ENCODE data around the gene CAPZA1.
A peak's percentile ranks its signal among the peaks of the same experiment; 100 is the strongest.

CAPZA1 gene

DNA sequence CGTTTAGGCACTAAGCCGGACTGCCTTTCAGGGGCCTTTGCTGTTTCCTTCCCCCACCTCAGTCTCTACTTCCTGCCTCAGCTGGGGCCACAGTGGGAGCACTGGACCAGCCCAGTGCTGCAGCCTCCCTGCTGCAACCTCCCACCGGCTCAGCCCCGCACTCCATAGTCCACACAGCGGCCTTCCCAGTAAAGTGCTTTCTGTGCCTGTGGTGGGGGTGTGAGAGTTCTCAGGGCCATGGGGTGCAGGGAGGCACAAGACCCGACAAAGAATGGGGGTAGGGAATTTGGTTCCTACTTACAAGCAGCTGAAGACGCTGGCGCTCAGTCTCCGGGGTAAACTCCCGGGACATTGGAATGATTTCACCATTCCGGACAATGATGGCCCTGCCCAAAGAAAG is 92.0 kb downstream of the CAPZA1 start:
- TF ChIP-seq, protein P1, sequence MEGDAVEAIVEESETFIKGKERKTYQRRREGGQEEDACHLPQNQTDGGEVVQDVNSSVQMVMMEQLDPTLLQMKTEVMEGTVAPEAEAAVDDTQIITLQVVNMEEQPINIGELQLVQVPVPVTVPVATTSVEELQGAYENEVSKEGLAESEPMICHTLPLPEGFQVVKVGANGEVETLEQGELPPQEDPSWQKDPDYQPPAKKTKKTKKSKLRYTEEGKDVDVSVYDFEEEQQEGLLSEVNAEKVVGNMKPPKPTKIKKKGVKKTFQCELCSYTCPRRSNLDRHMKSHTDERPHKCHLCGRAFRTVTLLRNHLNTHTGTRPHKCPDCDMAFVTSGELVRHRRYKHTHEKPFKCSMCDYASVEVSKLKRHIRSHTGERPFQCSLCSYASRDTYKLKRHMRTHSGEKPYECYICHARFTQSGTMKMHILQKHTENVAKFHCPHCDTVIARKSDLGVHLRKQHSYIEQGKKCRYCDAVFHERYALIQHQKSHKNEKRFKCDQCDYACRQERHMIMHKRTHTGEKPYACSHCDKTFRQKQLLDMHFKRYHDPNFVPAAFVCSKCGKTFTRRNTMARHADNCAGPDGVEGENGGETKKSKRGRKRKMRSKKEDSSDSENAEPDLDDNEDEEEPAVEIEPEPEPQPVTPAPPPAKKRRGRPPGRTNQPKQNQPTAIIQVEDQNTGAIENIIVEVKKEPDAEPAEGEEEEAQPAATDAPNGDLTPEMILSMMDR (IDR thresholded peaks at IDR 0.05; ENCODE audit: control insufficient read depth, insufficient read depth, low read depth, low read length, missing control alignments) = no peak
- DNase-seq (ENCODE audit: low read depth) = no peak
- H3K4me3 ChIP-seq (ENCODE audit: control insufficient read depth, low read depth, low read length) = no peak overlapping the region

- no peak for DNase-seq (ENCODE audit: low read depth)
- H3K4me3 ChIP-seq (ENCODE audit: control insufficient read depth, low read depth, low read length) = no peak overlapping the region
- TF ChIP-seq, protein P1 (IDR thresholded peaks at IDR 0.05; ENCODE audit: control insufficient read depth, insufficient read depth, low read depth, low read length, missing control alignments) = no peak
Measured at GRCh38 chr1:112712191-112712590, 92.6 kb downstream of the CAPZA1 start.

- no peak for DNase-seq (ENCODE audit: low read depth)
- H3K4me3 ChIP-seq (ENCODE audit: control insufficient read depth, low read depth, low read length) = no peak overlapping the region
- TF ChIP-seq, protein P1 (IDR thresholded peaks at IDR 0.05; ENCODE audit: control insufficient read depth, insufficient read depth, low read depth, low read length, missing control alignments) = no peak
Measured at GRCh38 chr1:112712701-112713128, 93.1 kb downstream of the CAPZA1 start.

DNA sequence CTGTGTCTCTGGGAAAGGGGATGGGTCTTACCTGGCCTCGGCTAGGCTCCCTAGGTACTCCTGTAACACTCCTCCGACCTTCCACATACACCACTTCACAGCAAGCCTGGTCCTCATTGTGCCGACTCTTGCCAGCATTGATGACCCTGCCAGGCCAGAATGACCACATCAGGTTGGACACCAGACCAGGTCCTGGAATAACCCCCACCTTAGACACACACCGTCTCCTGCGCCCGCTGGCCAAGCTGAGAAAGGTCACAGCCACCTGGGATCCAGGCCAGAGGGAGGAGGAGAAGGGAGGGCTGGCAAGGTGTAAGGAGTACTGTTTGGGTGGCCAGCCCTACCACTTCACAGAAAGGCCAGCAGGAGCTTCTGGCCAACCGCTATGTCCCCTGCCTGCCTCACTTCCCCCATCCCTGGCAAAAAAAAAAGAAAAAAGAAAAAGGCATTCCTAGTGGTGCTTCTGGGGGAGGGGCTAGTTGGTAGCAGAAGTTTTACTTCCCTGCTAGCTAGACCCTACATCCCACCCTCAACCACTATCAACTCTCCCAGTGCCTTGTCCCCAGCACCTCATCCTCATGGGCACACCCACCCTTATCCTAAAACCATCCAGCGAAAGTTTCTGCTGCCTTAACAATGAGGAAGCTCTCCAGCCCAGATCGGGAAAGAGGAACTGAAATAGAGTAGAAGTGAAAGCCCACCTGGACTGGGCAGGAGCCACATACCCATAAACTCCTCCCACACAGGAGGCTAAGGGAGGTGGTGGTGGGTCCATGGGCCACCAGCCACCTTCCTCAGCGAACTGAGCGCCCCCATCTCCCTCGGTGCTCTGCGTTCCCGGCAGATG is 94.1 kb downstream of the CAPZA1 start:
- TF ChIP-seq, protein P1 (IDR thresholded peaks at IDR 0.05; ENCODE audit: control insufficient read depth, insufficient read depth, low read depth, low read length, missing control alignments) = no peak
- peak overlapping the region; percentile 51; the same call in 1 of the 2 replicates for H3K4me3 ChIP-seq (ENCODE audit: control insufficient read depth, low read depth, low read length)
- no peak for DNase-seq (ENCODE audit: low read depth)

DNA sequence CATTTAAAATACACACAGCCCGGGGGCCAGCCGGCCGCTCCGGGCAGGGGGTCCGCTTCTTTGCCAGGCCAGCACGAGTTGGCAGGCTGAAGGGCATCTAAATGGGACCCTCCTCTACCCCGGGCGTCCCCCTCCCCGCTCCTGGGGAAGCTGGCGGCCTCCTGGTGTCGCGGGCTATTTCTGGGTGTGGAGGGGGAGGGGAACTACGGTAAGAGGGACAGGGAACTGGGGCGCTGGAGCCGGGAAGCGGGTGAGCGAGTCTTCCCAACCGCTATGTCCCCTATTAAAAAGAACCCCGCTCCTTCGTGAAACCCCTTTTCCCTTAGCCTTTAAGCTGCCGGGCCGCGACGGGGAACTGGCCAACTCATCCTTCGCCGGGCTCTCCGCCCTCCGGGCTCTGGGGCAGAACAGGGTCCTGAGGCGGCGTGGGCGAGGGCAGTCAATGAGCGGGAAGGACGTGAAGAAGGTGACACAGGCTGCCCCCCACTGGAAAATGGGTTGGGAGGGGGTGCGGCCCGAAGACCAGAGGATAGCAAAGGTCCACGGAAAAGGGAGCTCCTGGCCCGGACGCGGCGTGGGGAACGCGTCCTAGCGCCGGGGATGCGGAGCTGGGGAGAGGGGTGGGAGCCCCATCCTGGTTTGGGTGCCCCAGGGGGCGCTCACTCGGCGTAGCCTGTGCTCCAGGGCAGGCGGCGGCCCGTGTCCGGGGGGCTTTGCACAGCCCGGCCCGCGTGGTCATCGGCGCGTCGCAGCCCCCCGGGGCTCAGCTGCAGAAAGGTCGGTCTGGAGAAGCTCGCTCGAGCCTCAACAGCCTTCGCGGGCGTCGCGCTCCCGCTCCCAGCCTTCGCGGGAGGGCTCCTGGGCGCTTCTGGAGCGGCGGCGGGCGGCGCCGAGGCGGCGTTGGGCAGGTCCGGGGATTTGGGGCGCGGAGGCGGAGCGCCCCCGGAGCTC is 95.0 kb downstream of the CAPZA1 start:
- no peak for DNase-seq (ENCODE audit: low read depth)

More for the DNA sequence above, 95.0 kb downstream of the CAPZA1 start:
- TF ChIP-seq, protein P1 (IDR thresholded peaks at IDR 0.05; ENCODE audit: control insufficient read depth, insufficient read depth, low read depth, low read length, missing control alignments) = no peak
- H3K4me3 ChIP-seq (ENCODE audit: control insufficient read depth, low read depth, low read length) = peak overlapping the region; percentile 51
